PC-3 (cell line): ENCODE data around the gene YIF1B. TPM values are rescaled to one million over a fixed set of nuclear protein-coding genes. Genes with fewer than 3 reads are reported as not detected.

Experiments
- ATAC-seq: fragments of 200-7000 bp; cut with Tn5 transposase; 2 replicates; pipeline ENCODE4 v1.9.1; 2020; ENCODE audit warnings: mild to moderate bottlenecking, moderate library complexity
- BruUV-seq: library from RNA; stranded (reverse); fragments of 400-500 nt; replicated peaks from 2 replicates; lab custom pipeline; 2021; lab: Mats Ljungman, UMichigan
- CTCF ChIA-PET: fragments of 300-600 bp; sonication (Branson Sonifier 250); formaldehyde crosslinking; loops from one replicate; lab custom pipeline; 2022; ENCODE audit warnings: antibody characterized with exemption; lab: Charles Lee
- POLR2A ChIA-PET: fragments of 300-600 bp; sonication (Branson Sonifier 250); formaldehyde crosslinking; loops from one replicate; lab custom pipeline; 2022; ENCODE audit warnings: antibody characterized with exemption; ENCODE audit not compliant: unreplicated experiment; lab: Charles Lee
- DNase-seq: peaks from one replicate; pipeline ENCODE4 v3.0.0-alpha.2; 2015
- H2AFZ ChIP-seq: fragments of 300-600 bp; sonication (generic); 2 replicates; pipeline ENCODE4 v1.6.0; 2016; ENCODE audit warnings: antibody characterized with exemption, low read length
- H3F3A ChIP-seq: fragments of 300-600 bp; sonication (generic); one replicate; pipeline ENCODE4 v1.6.0; 2017; ENCODE audit warnings: antibody characterized with exemption, low read length, control low read depth, mild to moderate bottlenecking; ENCODE audit not compliant: unreplicated experiment
- H3K27ac ChIP-seq: fragments of 300-600 bp; sonication (generic); 2 replicates; pipeline ENCODE4 v1.5.1; 2016; ENCODE audit warnings: mild to moderate bottlenecking, low read length
- H3K27me3 ChIP-seq: fragments of 300-600 bp; sonication (generic); 2 replicates; pipeline ENCODE4 v1.6.1; 2016; ENCODE audit warnings: low read length, mixed read lengths
- H3K36me3 ChIP-seq: fragments of 300-600 bp; sonication (generic); 2 replicates; pipeline ENCODE4 v1.6.1; 2016; ENCODE audit warnings: low read depth, mixed run types, low read length, mixed read lengths
- H3K4me1 ChIP-seq: fragments of 300-600 bp; sonication (generic); 2 replicates; pipeline ENCODE4 v1.5.1; 2016; ENCODE audit warnings: low read length; ENCODE audit not compliant: insufficient read depth
- H3K4me2 ChIP-seq: fragments of 300-600 bp; sonication (generic); 2 replicates; pipeline ENCODE4 v1.6.0; 2016; ENCODE audit warnings: low read length
- H3K4me3 ChIP-seq: fragments of 300-600 bp; sonication (generic); 2 replicates; pipeline ENCODE4 v1.5.1; 2016; ENCODE audit warnings: mild to moderate bottlenecking, low read length, mixed read lengths
- H3K79me2 ChIP-seq: fragments of 300-600 bp; sonication (generic); 2 replicates; pipeline ENCODE4 v1.6.1; 2017; ENCODE audit warnings: low read length, mixed read lengths
- H3K9ac ChIP-seq: fragments of 300-600 bp; sonication (generic); 2 replicates; pipeline ENCODE4 v1.6.0; 2016; ENCODE audit warnings: mild to moderate bottlenecking, low read length
- H3K9me2 ChIP-seq: fragments of 300-600 bp; sonication (generic); replicated peaks from 2 replicates; pipeline ENCODE4 v1.6.1; 2016; ENCODE audit warnings: mixed run types, low read length, mixed read lengths
- H3K9me3 ChIP-seq: fragments of 300-600 bp; sonication (generic); 2 replicates; pipeline ENCODE4 v1.6.1; 2016; ENCODE audit warnings: low read length, mixed read lengths
- H4K20me1 ChIP-seq: fragments of 300-600 bp; sonication (generic); 2 replicates; pipeline ENCODE4 v1.6.1; 2016; ENCODE audit warnings: low read length, mixed read lengths
- CTCF ChIP-seq: fragments of 300-600 bp; sonication (generic); conservative IDR thresholded peaks from 2 replicates; pipeline ENCODE4 v1.5.1; 2017; ENCODE audit warnings: antibody characterized with exemption, low read depth, mild to moderate bottlenecking, low read length
- EZH2 ChIP-seq: fragments of 300-600 bp; sonication (generic); IDR thresholded peaks from one replicate; pipeline ENCODE4 v1.6.1; 2017; ENCODE audit warnings: antibody characterized with exemption, mild to moderate bottlenecking, low read length; ENCODE audit not compliant: unreplicated experiment
- EZH2phosphoT487 ChIP-seq: fragments of 300-600 bp; sonication (generic); IDR thresholded peaks from 2 replicates; pipeline ENCODE4 v1.6.1; 2018; ENCODE audit warnings: mild to moderate bottlenecking, antibody characterized with exemption, low read length, borderline replicate concordance
- intact Hi-C: fragments of 100-400 bp; cut with micrococcal nuclease; formaldehyde crosslinking; loops from 2 replicates; pipeline ENCODE4 v1.9.0; 2023
- total RNA-seq: library from RNA; depleted of rRNA; stranded (reverse); fragments of >200 nt; gene quantifications from 2 replicates; pipeline ENCODE4 v1.2.3, GENCODE V29; 2014

YIF1B gene
- total RNA-seq, 1 experiment from 2014 or later = 72.3 TPM

- Histone ChIP-seq H3K4me3 (no peak overlapping the region), H3K27me3 (no peaks in the 10 kb centered on the region), H3K9ac (no peak overlapping the region), H3K36me3 (peaks cover 27% of the 10 kb centered on the region), H3K79me2 (peaks cover 86% of the 10 kb centered on the region), H3K9me2 (no peaks in the 10 kb centered on the region), H3K27ac (no peak overlapping the region), H2AFZ (no peak overlapping the region), H3K9me3 (no peaks in the 10 kb centered on the region), H3K4me2 (no peak overlapping the region), H3K4me1 (peaks cover 20% of the 10 kb centered on the region), H3F3A (peaks cover 4% of the 10 kb centered on the region), H4K20me1 (no peaks in the 10 kb centered on the region)
- DNase-seq (no peak), ATAC-seq (no peak)
- intact Hi-C loops = no loop called here
- CTCF ChIA-PET = interaction anchor here (0.7 kb wide), 1 partner anchor 143 kb away, joined by 7 read pairs; no protein-coding TSS in a partner anchor
- no TSS peak for BruUV-seq
- POLR2A ChIA-PET = interaction anchor here (0.8 kb wide), 1 partner anchor 38 kb away, joined by 8 read pairs; no protein-coding TSS in a partner anchor
- no peak for TF ChIP-seq CTCF
- no peak for TF ChIP-seq EZH2phosphoT487
- TF ChIP-seq EZH2 = no peak
These were observed 31.3 kb downstream of the YIF1B start for GRCh38 chr19:38284422-38284821.

- intact Hi-C loops = no loop called here
- Histone ChIP-seq H3K4me1 (peaks cover 26% of the 10 kb centered on the region), H3K4me2 (no peak overlapping the region), H4K20me1 (no peaks in the 10 kb centered on the region), H3K27ac (no peak overlapping the region), H3K9me3 (no peaks in the 10 kb centered on the region), H3F3A (peaks cover 4% of the 10 kb centered on the region), H3K27me3 (no peaks in the 10 kb centered on the region), H2AFZ (no peak overlapping the region), H3K79me2 (peaks cover 90% of the 10 kb centered on the region), H3K9ac (no peak overlapping the region), H3K36me3 (peaks cover 26% of the 10 kb centered on the region), H3K9me2 (no peaks in the 10 kb centered on the region), H3K4me3 (no peak overlapping the region)
- ChIA-PET POLR2A (no interaction called here), CTCF (no interaction called here)
- DNase-seq (no peak), ATAC-seq (no peak)
- TF ChIP-seq CTCF (no peak), EZH2phosphoT487 (no peak), EZH2 (no peak)
- no TSS peak for BruUV-seq
These were observed 32.5 kb downstream of the YIF1B start for GRCh38 chr19:38283271-38283670.

GRCh38 chr19:38281811-38282566 is 33.8 kb downstream of the YIF1B start:
- Histone ChIP-seq H3K79me2 (peaks cover 94% of the 10 kb centered on the region), H3K9ac (no peak overlapping the region), H3K4me2 (no peak overlapping the region), H2AFZ (no peak overlapping the region), H3K36me3 (peaks cover 22% of the 10 kb centered on the region), H3K4me3 (no peak overlapping the region), H3K9me2 (no peaks in the 10 kb centered on the region), H3K4me1 (peaks cover 38% of the 10 kb centered on the region), H3K27ac (no peak overlapping the region), H4K20me1 (no peaks in the 10 kb centered on the region), H3K9me3 (no peaks in the 10 kb centered on the region), H3K27me3 (no peaks in the 10 kb centered on the region), H3F3A (peaks cover 5% of the 10 kb centered on the region)
- no peak for DNase-seq
- intact Hi-C loops = no loop called here
- no TSS peak for BruUV-seq
- CTCF ChIA-PET = no interaction called here
- POLR2A ChIA-PET = no interaction called here
- no peak for ATAC-seq
- no peak for TF ChIP-seq CTCF
- no peak for TF ChIP-seq EZH2phosphoT487
- TF ChIP-seq EZH2 = no peak
